Measurements from ENCODE around the gene CISD2. TPM values are rescaled to one million over a fixed set of nuclear protein-coding genes. Genes with fewer than 3 reads are reported as not detected.

The CISD2 gene
- polyA plus RNA-seq (2011; rRNA removed) (59.1 and 84.1 TPM in 2 replicates), polyA plus RNA-seq (2017; fragmentation: RNase III; extraction: RNeasy Plus Mini Kit Qiagen cat#74134 plus additional on column Dnase treatment) (44.9 to 49.9 TPM (median 48.6 TPM) in 3 replicates), polyA minus RNA-seq (2011; rRNA and poly(A)+ RNA removed) (23.3 and 27.3 TPM in 2 replicates)
- polyA plus RNA-seq (2012; cell fraction: cytosol; rRNA removed) = 34.2 and 36.0 TPM in 2 replicates
- 6.9 and 7.7 TPM in 2 replicates for polyA plus RNA-seq (2012; cell fraction: nucleus; rRNA removed)

DNA sequence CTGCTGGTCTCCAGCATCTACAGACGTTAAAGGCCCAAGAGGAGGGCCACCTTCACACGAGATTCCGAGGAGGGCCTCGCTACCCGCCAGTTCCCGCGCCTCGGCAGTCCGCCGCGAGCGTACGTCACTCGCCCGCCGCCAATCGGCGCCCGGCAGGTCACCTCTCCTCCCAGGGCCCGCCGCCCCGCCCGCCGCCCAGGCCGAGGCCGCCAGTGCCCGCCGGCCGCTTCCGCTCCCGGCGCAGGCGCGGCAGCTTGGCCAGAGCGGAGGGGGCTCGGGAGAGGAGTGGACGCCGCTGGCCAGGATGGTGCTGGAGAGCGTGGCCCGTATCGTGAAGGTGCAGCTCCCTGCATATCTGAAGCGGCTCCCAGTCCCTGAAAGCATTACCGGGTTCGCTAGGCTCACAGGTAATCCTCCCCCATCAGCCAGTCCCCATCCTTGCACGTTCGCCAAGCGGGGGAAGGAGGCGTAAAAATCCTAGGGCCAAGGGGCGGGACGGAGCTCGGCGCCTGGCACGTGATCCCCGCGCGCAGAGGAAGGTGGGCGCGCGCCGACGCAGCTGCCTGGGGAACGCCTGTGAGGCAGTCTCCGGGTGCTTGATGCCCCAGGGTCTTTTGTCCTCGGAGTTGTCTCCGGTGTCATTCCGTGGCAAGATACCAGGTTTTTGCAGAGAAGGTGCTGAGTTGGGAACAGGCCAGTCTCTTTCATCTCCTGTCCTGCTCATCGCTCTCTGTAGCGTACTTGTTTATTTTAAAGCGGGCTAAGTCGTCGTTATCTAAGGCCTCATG, at the start of gene CISD2:
CISD2 (plus strand) TSS at position 212 of the 788 bp plus-strand sequence; CDS start at position 305, 93 bp downstream.
- Histone ChIP-seq H3K27ac (peak within 1 kb of the TSS; percentile 92 to 95), H3K9me3 (no peaks in the 10 kb centered on the region), H3K4me2 (peak within 1 kb of the TSS; percentile 91), H3K4me3 (peak within 1 kb of the TSS; percentile 89), H3K4me1 (peaks cover 24% of the 10 kb centered on the region)
- no peak for FAIRE-seq
- CTCF ChIA-PET = interaction anchor here (0.5 to 1.7 kb wide), 6 partner anchors 11 to 248 kb away, joined by 3 to 6 read pairs (median 4); no protein-coding TSS in a partner anchor
- 0% methylated on average over 5 of the region's 71 CpGs for WGBS (ENCODE audit: missing lambda C conversion rate)
- ATAC-seq = peak; percentile 95 to 97
- POLR2A ChIA-PET = interaction anchor here (0.6 to 2.8 kb wide), 13 partner anchors 10 to 248 kb away, joined by 3 to 78 read pairs (median 6); partner anchors contain the start of genes MANBA, SLC9B2 and UBE2D3
- DNase-seq (ENCODE audit: low read depth in 1 of 2, low spot score in 1 of 2) = peak; percentile 67 to 91
- TF ChIP-seq FOSL2 (IDR thresholded peaks at IDR 0.05) = no peak
- TF ChIP-seq FOSL2 (CRISPR knock-in tag; IDR thresholded peaks at IDR 0.05) = no peak
- no peak for TF ChIP-seq TFCP2L1 (CRISPR knock-in tag; IDR thresholded peaks at IDR 0.05)
- no peak for TF ChIP-seq MAZ (IDR thresholded peaks at IDR 0.05; ENCODE audit: borderline replicate concordance, low read depth, low read length)
- peak; percentile 83 for TF ChIP-seq BHLHE40 (IDR thresholded peaks at IDR 0.05; ENCODE audit: low read depth, low read length)
- no peak for TF ChIP-seq ZC3H11A (IDR thresholded peaks at IDR 0.05)
- TF ChIP-seq HDAC2 (IDR thresholded peaks at IDR 0.05) = no peak
- no peak for TF ChIP-seq KDM5A (IDR thresholded peaks at IDR 0.05)
- no peak for TF ChIP-seq CHD2 (IDR thresholded peaks at IDR 0.05; ENCODE audit: low read length, partially characterized antibody)
- peak; percentile 51; the same call in 1 of the 2 replicates for TF ChIP-seq PHF8 (IDR thresholded peaks at IDR 0.05; ENCODE audit: borderline replicate concordance, low read depth)
- TF ChIP-seq SREBF2 (IDR thresholded peaks at IDR 0.05) = no peak
- TF ChIP-seq HOXB5 (CRISPR knock-in tag; IDR thresholded peaks at IDR 0.05) = no peak
- TF ChIP-seq GATA3 (IDR thresholded peaks at IDR 0.05; ENCODE audit: borderline replicate concordance) = no peak
- TF ChIP-seq, protein P1, sequence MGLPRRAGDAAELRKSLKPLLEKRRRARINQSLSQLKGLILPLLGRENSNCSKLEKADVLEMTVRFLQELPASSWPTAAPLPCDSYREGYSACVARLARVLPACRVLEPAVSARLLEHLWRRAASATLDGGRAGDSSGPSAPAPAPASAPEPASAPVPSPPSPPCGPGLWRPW (IDR thresholded peaks at IDR 0.05) = no peak
- no peak for TF ChIP-seq CBX2 (IDR thresholded peaks at IDR 0.05; ENCODE audit: borderline replicate concordance, low read depth)
- TF ChIP-seq RAD21 (conservative IDR thresholded peaks at IDR 0.05 in 1 of 2, IDR thresholded peaks at IDR 0.05 in 1 of 2) = no peak
- no peak for TF ChIP-seq SMC3 (IDR thresholded peaks at IDR 0.05)
- TF ChIP-seq EP300 (IDR thresholded peaks at IDR 0.05) = no peak
- no peak for TF ChIP-seq NR3C1 (IDR thresholded peaks at IDR 0.05)
- no peak for TF ChIP-seq NFE2L2 (conservative IDR thresholded peaks at IDR 0.05; ENCODE audit: low read length)
- TF ChIP-seq, protein P2, sequence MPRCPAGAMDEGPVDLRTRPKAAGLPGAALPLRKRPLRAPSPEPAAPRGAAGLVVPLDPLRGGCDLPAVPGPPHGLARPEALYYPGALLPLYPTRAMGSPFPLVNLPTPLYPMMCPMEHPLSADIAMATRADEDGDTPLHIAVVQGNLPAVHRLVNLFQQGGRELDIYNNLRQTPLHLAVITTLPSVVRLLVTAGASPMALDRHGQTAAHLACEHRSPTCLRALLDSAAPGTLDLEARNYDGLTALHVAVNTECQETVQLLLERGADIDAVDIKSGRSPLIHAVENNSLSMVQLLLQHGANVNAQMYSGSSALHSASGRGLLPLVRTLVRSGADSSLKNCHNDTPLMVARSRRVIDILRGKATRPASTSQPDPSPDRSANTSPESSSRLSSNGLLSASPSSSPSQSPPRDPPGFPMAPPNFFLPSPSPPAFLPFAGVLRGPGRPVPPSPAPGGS (IDR thresholded peaks at IDR 0.05) = peak; percentile 48; the same call in 1 of the 3 replicates
- TF ChIP-seq CEBPB (IDR thresholded peaks at IDR 0.05) = no peak
- TF ChIP-seq EHMT2 (IDR thresholded peaks at IDR 0.05; ENCODE audit: low read depth) = no peak
- TF ChIP-seq, protein P3, sequence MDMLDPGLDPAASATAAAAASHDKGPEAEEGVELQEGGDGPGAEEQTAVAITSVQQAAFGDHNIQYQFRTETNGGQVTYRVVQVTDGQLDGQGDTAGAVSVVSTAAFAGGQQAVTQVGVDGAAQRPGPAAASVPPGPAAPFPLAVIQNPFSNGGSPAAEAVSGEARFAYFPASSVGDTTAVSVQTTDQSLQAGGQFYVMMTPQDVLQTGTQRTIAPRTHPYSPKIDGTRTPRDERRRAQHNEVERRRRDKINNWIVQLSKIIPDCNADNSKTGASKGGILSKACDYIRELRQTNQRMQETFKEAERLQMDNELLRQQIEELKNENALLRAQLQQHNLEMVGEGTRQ (IDR thresholded peaks at IDR 0.05) = peak; percentile 89
- no peak for TF ChIP-seq MYC (IDR thresholded peaks at IDR 0.05; ENCODE audit: borderline replicate concordance, low read length)
- TF ChIP-seq ESRRA (IDR thresholded peaks at IDR 0.05; ENCODE audit: borderline replicate concordance, low read length) = no peak
- TF ChIP-seq, protein P4, sequence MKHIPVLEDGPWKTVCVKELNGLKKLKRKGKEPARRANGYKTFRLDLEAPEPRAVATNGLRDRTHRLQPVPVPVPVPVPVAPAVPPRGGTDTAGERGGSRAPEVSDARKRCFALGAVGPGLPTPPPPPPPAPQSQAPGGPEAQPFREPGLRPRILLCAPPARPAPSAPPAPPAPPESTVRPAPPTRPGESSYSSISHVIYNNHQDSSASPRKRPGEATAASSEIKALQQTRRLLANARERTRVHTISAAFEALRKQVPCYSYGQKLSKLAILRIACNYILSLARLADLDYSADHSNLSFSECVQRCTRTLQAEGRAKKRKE (CRISPR knock-in tag; IDR thresholded peaks at IDR 0.05; ENCODE audit: low read depth) = 0 out of 2 replicates have a peak, but pooled peaks have one; percentile 22
- no peak for TF ChIP-seq HOXB13 (CRISPR knock-in tag; IDR thresholded peaks at IDR 0.05; ENCODE audit: low read depth)
- no peak for TF ChIP-seq KDM1A (IDR thresholded peaks at IDR 0.05; ENCODE audit: low read depth)
- TF ChIP-seq, protein P5, sequence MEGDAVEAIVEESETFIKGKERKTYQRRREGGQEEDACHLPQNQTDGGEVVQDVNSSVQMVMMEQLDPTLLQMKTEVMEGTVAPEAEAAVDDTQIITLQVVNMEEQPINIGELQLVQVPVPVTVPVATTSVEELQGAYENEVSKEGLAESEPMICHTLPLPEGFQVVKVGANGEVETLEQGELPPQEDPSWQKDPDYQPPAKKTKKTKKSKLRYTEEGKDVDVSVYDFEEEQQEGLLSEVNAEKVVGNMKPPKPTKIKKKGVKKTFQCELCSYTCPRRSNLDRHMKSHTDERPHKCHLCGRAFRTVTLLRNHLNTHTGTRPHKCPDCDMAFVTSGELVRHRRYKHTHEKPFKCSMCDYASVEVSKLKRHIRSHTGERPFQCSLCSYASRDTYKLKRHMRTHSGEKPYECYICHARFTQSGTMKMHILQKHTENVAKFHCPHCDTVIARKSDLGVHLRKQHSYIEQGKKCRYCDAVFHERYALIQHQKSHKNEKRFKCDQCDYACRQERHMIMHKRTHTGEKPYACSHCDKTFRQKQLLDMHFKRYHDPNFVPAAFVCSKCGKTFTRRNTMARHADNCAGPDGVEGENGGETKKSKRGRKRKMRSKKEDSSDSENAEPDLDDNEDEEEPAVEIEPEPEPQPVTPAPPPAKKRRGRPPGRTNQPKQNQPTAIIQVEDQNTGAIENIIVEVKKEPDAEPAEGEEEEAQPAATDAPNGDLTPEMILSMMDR (IDR thresholded peaks at IDR 0.05) = no peak
- no peak for TF ChIP-seq PBX3 (IDR thresholded peaks at IDR 0.05)
- TF ChIP-seq NPAS2 (CRISPR knock-in tag; IDR thresholded peaks at IDR 0.05; ENCODE audit: borderline replicate concordance) = no peak
- TF ChIP-seq, protein P6, sequence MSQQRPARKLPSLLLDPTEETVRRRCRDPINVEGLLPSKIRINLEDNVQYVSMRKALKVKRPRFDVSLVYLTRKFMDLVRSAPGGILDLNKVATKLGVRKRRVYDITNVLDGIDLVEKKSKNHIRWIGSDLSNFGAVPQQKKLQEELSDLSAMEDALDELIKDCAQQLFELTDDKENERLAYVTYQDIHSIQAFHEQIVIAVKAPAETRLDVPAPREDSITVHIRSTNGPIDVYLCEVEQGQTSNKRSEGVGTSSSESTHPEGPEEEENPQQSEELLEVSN (IDR thresholded peaks at IDR 0.05; ENCODE audit: borderline replicate concordance, low read depth) = peak; percentile 82
- no peak for TF ChIP-seq JUNB (IDR thresholded peaks at IDR 0.05)

Data from A549 (cell line).